Right ventricle myocardium superior (tissue), 1 donor: ENCODE results near the gene ZNF441. TPM values are rescaled to one million over a fixed set of nuclear protein-coding genes. Genes with fewer than 3 reads are reported as not detected.
A peak's percentile ranks its signal among the peaks of the same experiment; 100 is the strongest.

Experiments
- ATAC-seq: fragments of 200-7000 bp; cut with Tn5 transposase; one replicate; pipeline ENCODE4 v1.9.1; 2020; ENCODE audit warnings: mild to moderate bottlenecking; ENCODE audit not compliant: poor library complexity
- DNase-seq: peaks from one replicate; pipeline ENCODE4 v3.0.0-alpha.2; 2020
- intact Hi-C: fragments of 100-400 bp; cut with DNase I; formaldehyde crosslinking; loops from one replicate; pipeline ENCODE4 v1.11.2; 2022
- long read RNA-seq: library from polyadenylated mRNA; unstranded; transcript quantifications from one replicate; pipeline ENCODE4 v2.0.0, GENCODE V29; 2021
- total RNA-seq: library from RNA; stranded (reverse); fragmentation: NEBNext Ultra II Directional; extraction: Animal tissue kit (Norgen Biotek cat#: 25700); gene quantifications from one replicate; pipeline ENCODE4 v1.2.1, GENCODE V29; 2021
- donor health status: DM: no; HTN: yes; CAD: no; lungs with severe emphysema.

Gene ZNF441
- 3.8 TPM for total RNA-seq
- long read RNA-seq: 0 reads

GRCh38 chr19:11766597-11767591 lies at the start of gene ZNF441:
Gene ZNF441, plus strand, starts transcription at chr19:11767000. Its CDS starts 194 bp downstream, at chr19:11767194.
- intact Hi-C loops: no loop called here
- ATAC-seq (peak; percentile 99), DNase-seq (peak; percentile 99)

GRCh38 chr19:11721681-11722080 lies 45.1 kb upstream of the ZNF441 start:
- no peak for ATAC-seq
- intact Hi-C loops: no loop called here

GRCh38 chr19:11722414-11722813 lies 44.4 kb upstream of the ZNF441 start:
- ATAC-seq (no peak), DNase-seq (no peak)
- intact Hi-C loops: no loop called here

More at GRCh38 chr19:11721681-11722080, 45.1 kb upstream of the ZNF441 start:
- no peak for DNase-seq

- intact Hi-C loops: no loop called here
- no peak for ATAC-seq
- no peak for DNase-seq
These were observed 37.2 kb upstream of the ZNF441 start for GRCh38 chr19:11729586-11729985.

GRCh38 chr19:11735375-11735774 lies 31.4 kb upstream of the ZNF441 start:
- ATAC-seq: no peak
- no peak for DNase-seq
- intact Hi-C loops: no loop called here

- DNase-seq: peak; percentile 42
- no peak for ATAC-seq
- intact Hi-C loops: no loop called here
These were observed 30.1 kb upstream of the ZNF441 start for GRCh38 chr19:11736696-11737095.

- peak; percentile 70 for DNase-seq
- ATAC-seq: peak; percentile 71
- intact Hi-C loops: no loop called here
These were observed 28.6 kb upstream of the ZNF441 start for GRCh38 chr19:11737964-11738745.

GRCh38 chr19:11738746-11739620 lies 27.8 kb upstream of the ZNF441 start, which contains the start of gene ZNF823:
Gene ZNF823, minus strand, starts transcription at chr19:11738946. Its CDS starts 127 bp downstream, at chr19:11738819.
- ATAC-seq (peak; percentile 99), DNase-seq (peak; percentile 98)
- intact Hi-C loops: no loop called here

GRCh38 chr19:11745869-11746268 lies 20.9 kb upstream of the ZNF441 start:
- intact Hi-C loops: no loop called here
- DNase-seq: no peak
- no peak for ATAC-seq

GRCh38 chr19:11747277-11747676 lies 19.5 kb upstream of the ZNF441 start:
- intact Hi-C loops: no loop called here
- DNase-seq (no peak), ATAC-seq (no peak)

- ATAC-seq (no peak), DNase-seq (no peak)
- intact Hi-C loops: no loop called here
These were observed 17.0 kb upstream of the ZNF441 start for GRCh38 chr19:11749751-11750150.

- ATAC-seq: no peak
- intact Hi-C loops: no loop called here
These were observed 14.5 kb upstream of the ZNF441 start for GRCh38 chr19:11752244-11752736.

GRCh38 chr19:11754663-11755062 lies 12.1 kb upstream of the ZNF441 start:
- DNase-seq: no peak
- intact Hi-C loops: no loop called here
- no peak for ATAC-seq

More at GRCh38 chr19:11752244-11752736, 14.5 kb upstream of the ZNF441 start:
- no peak for DNase-seq

GRCh38 chr19:11756965-11757364 lies 9.8 kb upstream of the ZNF441 start:
- ATAC-seq: no peak
- intact Hi-C loops: no loop called here
- no peak for DNase-seq

- intact Hi-C loops: no loop called here
- no peak for ATAC-seq
- no peak for DNase-seq
These were observed 7.0 kb upstream of the ZNF441 start for GRCh38 chr19:11759805-11760204.

- ATAC-seq: no peak
- intact Hi-C loops: no loop called here
- no peak for DNase-seq
These were observed 3.7 kb upstream of the ZNF441 start for GRCh38 chr19:11763117-11763516.

- DNase-seq (no peak), ATAC-seq (no peak)
- intact Hi-C loops: no loop called here
These were observed 3.2 kb upstream of the ZNF441 start for GRCh38 chr19:11763611-11764010.

- ATAC-seq (peak; percentile 39), DNase-seq (peak; percentile 55)
- intact Hi-C loops: no loop called here
These were observed 883 bp downstream of the ZNF441 start for GRCh38 chr19:11767633-11768133.
